ENCODE results near the gene CARD10. TPM values are rescaled to one million over a fixed set of nuclear protein-coding genes. Genes with fewer than 3 reads are reported as not detected.

The CARD10 gene
- total and polyA plus RNA-seq, 2 of the 13 experiments (the other 11 are each of a cell fraction or from before 2014, with no cell fraction given), result 35.2 to 55.8 TPM

- no peak for DNase-seq (ENCODE audit: low spot score)
- POLR2A ChIA-PET, result interaction anchor here (1.2 kb wide), 1 partner anchor 95 kb away, joined by 3 read pairs; no protein-coding TSS in a partner anchor
- TF ChIP-seq ZNF883 (CRISPR knock-in tag; IDR thresholded peaks at IDR 0.05; ENCODE audit: not compliant biosample characterization) (no peak), HES4 (CRISPR knock-in tag; IDR thresholded peaks at IDR 0.05; ENCODE audit: borderline replicate concordance) (no peak), GFI1 (CRISPR knock-in tag; IDR thresholded peaks at IDR 0.05; ENCODE audit: borderline replicate concordance) (no peak), SP140L (CRISPR knock-in tag; IDR thresholded peaks at IDR 0.05; ENCODE audit: borderline replicate concordance) (no peak), KLF12 (CRISPR knock-in tag; IDR thresholded peaks at IDR 0.05; ENCODE audit: borderline replicate concordance) (no peak), GZF1 (CRISPR knock-in tag; IDR thresholded peaks at IDR 0.05) (no peak), YEATS4 (CRISPR knock-in tag; IDR thresholded peaks at IDR 0.05; ENCODE audit: borderline replicate concordance) (no peak), ZNF160 (CRISPR knock-in tag; IDR thresholded peaks at IDR 0.05) (no peak), DMAP1 (CRISPR knock-in tag; IDR thresholded peaks at IDR 0.05) (no peak)
- TF ChIP-seq, protein P1, sequence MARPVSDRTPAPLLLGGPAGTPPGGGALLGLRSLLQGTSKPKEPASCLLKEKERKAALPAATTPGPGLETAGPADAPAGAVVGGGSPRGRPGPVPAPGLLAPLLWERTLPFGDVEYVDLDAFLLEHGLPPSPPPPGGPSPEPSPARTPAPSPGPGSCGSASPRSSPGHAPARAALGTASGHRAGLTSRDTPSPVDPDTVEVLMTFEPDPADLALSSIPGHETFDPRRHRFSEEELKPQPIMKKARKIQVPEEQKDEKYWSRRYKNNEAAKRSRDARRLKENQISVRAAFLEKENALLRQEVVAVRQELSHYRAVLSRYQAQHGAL (CRISPR knock-in tag; IDR thresholded peaks at IDR 0.05; ENCODE audit: not compliant biosample characterization), result no peak
Measured at GRCh38 chr22:37473437-37473946, 45.7 kb downstream of the CARD10 start.

More at GRCh38 chr22:37473437-37473946, 45.7 kb downstream of the CARD10 start:
- no peak for FAIRE-seq
- Histone ChIP-seq H3K36me3 (replicated peaks in 1 of 2; ENCODE audit: control insufficient read depth in 1 of 2, insufficient read depth in 2 of 2, low read length in 2 of 2) (no peaks in the 10 kb centered on the region), H3K4me1 (ENCODE audit: insufficient read depth, low read length) (peaks cover 19% of the 10 kb centered on the region), H3K27me3 (ENCODE audit: control insufficient read depth in 1 of 2, insufficient read depth in 2 of 2, low read length in 2 of 2) (peaks cover 0 to 5% of the 10 kb centered on the region in 2 experiments; a peak in 1 of 5 replicates), H3K9me3 (ENCODE audit: low read length) (no peaks in the 10 kb centered on the region), H3K9ac (ENCODE audit: insufficient read depth, low read depth, low read length) (no peak overlapping the region), H3K4me2 (ENCODE audit: low read depth, low read length) (no peak overlapping the region), H3K27ac (ENCODE audit: extremely low read length, insufficient read depth, low read length) (no peak overlapping the region), H4K20me1 (ENCODE audit: insufficient read depth, low read length) (no peaks in the 10 kb centered on the region), H3K4me3 (replicated peaks in 1 of 3; ENCODE audit: insufficient read depth in 1 of 3, low read depth in 2 of 3, low read length in 3 of 3) (no peak overlapping the region), H3K79me2 (ENCODE audit: insufficient read depth, low read length) (no peaks in the 10 kb centered on the region), H2AFZ (ENCODE audit: low read length) (no peak overlapping the region)
- intact Hi-C loops (cut with micrococcal nuclease; ENCODE audit: unreplicated experiment), result loop anchor here (10.0 kb wide), 1 partner anchor 51 kb away; no protein-coding TSS in a partner anchor
- no TSS peak for BruUV-seq (replicated peaks)
- CTCF ChIA-PET (ENCODE audit: low intra/inter-chr PET ratio, low total read pairs), result interaction anchor here (2.0 kb wide), 1 partner anchor 25 kb away, joined by 18 read pairs; no protein-coding TSS in a partner anchor
- ATAC-seq, result no peak
- in situ Hi-C loops (cut with HindIII; ENCODE audit: extremely low pct_ligation_motif_present, low pct_unique_long_range_greater_than_20kb), result no loop called here
- 82% methylated on average over 8 of the region's 8 CpGs for WGBS (ENCODE audit: low lambda C conversion rate)

Data from HepG2 (cell line).